Astrocyte of the cerebellum (primary cell): Measurements from ENCODE around the gene CBX8.
A peak's percentile ranks its signal among the peaks of the same experiment; 100 is the strongest.

Source experiments
- DNase-seq: peaks from one replicate; pipeline ENCODE4 v3.0.0-alpha.2; 2011; ENCODE audit warnings: low read depth
- H3K4me3 ChIP-seq: 2 replicates; pipeline ENCODE4 v1.5.1; 2011; ENCODE audit warnings: mild to moderate bottlenecking, low read depth, low read length, moderate library complexity
- in situ Hi-C: cut with HindIII; loops from 2 replicates; pipeline ENCODE4 v1.10.0; 2017; ENCODE audit warnings: low sequenced_read_pairs
- TF ChIP-seq, protein P1 (sequence below): IDR thresholded peaks from 2 replicates; pipeline ENCODE4 v1.5.1; 2012; ENCODE audit warnings: low read length, low read depth, moderate library complexity, mild to moderate bottlenecking; ENCODE audit errors: missing control alignments

CBX8 gene

GRCh38 chr17:79801156-79802038 is 4.5 kb upstream of the CBX8 start:
- peak; percentile 48 for DNase-seq
- TF ChIP-seq, protein P1, sequence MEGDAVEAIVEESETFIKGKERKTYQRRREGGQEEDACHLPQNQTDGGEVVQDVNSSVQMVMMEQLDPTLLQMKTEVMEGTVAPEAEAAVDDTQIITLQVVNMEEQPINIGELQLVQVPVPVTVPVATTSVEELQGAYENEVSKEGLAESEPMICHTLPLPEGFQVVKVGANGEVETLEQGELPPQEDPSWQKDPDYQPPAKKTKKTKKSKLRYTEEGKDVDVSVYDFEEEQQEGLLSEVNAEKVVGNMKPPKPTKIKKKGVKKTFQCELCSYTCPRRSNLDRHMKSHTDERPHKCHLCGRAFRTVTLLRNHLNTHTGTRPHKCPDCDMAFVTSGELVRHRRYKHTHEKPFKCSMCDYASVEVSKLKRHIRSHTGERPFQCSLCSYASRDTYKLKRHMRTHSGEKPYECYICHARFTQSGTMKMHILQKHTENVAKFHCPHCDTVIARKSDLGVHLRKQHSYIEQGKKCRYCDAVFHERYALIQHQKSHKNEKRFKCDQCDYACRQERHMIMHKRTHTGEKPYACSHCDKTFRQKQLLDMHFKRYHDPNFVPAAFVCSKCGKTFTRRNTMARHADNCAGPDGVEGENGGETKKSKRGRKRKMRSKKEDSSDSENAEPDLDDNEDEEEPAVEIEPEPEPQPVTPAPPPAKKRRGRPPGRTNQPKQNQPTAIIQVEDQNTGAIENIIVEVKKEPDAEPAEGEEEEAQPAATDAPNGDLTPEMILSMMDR, result peak; percentile 19
- peak overlapping the region; percentile 20 for H3K4me3 ChIP-seq
- in situ Hi-C loops, result no loop called here

DNA sequence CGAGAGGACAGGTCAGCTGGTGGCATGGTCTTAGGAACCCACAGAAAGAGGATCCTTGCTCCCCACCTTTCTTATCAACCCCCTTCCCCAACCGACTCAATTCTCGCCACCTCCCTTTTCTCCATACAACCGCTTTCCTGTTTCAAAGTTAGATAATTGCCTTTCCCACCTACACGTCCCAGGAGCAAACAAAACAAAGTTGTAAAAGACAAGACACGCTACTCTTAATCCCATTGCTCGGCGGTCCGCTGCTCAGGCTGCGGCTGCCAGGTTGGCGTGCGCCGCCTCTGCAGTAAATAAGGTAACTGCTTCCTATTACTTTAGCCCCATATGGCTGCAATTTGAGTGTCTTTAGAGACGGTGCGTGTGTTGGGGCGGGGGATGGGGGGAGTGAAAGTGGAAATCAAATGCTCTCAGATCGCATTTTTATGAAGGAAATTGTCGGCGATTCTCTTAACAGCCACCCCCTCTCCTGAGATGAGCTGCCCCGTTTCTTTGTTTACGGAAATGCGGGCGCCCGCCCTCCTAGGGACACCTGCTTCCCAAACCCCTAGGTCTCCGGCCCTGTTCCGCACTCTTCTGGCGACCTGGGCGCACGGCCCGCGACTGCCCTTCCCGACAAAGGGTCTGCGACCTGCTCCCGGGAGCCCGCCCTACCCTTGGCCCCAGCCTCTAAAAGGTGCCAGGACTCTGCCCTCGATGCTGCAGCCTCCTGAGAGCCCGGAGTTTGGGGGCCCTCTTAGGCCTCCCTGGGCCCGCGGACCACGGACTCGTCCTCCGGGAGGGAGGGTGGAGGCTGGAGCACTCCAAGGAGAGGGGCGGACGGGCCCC is 3.7 kb upstream of the CBX8 start:
- in situ Hi-C loops, result no loop called here

GRCh38 chr17:79799538-79800324 is 2.9 kb upstream of the CBX8 start:
- TF ChIP-seq, protein P1, result no peak
- no peak for DNase-seq

More for the DNA sequence above, 3.7 kb upstream of the CBX8 start:
- TF ChIP-seq, protein P1, result no peak
- DNase-seq, result peak; percentile 55
- peak overlapping the region; percentile 20 for H3K4me3 ChIP-seq

DNA sequence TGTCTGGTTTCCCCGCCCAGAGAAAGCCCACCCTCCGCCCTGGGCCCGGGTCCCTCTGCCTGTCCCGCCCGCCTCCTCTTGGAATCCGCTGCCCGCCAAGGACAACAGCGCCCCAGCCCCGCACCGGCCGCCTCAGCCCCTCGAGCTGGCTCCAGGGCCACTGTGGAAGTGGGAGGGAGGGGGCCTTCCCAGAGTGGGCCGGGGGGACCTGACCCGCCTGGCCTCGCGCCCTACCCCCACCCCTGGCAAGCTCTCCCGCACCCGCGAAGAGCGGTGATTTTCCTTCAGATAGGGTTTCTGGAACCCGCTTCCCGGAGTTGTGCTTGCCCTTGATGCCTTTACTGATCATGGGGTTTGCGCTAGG is 2.3 kb upstream of the CBX8 start:
- TF ChIP-seq, protein P1, result no peak
- H3K4me3 ChIP-seq, result no peak overlapping the region
- no peak for DNase-seq
- in situ Hi-C loops, result loop anchor here (5.0 kb wide), 1 partner anchor 178 kb away; no protein-coding TSS in a partner anchor

More at GRCh38 chr17:79799538-79800324, 2.9 kb upstream of the CBX8 start:
- in situ Hi-C loops, result loop anchor here (5.0 kb wide), 1 partner anchor 178 kb away; no protein-coding TSS in a partner anchor
- H3K4me3 ChIP-seq, result no peak overlapping the region

DNA sequence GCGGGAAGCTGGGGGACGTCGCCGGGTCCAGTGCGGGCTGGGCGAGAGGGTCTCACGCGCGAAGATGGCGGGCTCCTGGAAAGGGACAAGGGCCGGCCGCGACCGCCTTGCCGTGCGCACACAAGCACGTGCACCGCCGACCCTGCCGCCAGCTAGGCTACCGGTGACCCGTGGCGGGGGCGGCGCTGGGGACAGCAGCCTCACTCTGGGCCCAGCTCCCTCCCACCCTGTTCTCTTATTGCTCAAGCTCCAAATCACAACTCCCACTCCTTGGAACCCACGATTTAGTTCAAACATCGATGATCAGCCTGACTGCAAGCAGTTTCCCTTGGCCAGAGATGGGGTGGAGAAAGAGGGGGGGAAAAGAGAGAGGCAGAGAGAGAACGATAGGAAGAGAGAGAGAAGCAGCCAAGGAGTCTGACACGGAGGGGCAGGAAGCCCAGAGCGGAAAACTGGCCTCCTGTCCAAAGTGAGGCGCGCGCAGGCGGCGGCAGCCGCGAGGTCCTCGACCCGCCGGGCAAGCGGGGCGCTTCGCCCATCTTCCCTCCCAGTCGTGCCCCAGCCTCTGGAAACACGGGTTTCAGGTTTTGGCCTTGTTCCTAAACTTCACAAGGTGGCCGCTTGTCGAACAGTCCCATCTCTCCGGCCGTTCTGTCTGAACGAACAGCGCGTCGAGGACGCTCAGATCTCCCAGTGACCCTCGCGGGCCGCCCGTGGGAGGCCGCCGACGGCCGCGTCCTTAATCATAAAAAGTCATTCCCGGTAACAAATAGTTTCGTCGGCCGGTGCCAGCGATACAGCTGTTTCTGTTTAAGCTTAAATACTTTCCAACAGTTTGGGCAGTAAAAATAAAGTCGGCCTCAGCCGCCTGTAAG is 1.7 kb upstream of the CBX8 start:
- peak overlapping the region; percentile 74 for H3K4me3 ChIP-seq
- in situ Hi-C loops, result loop anchor here (5.0 kb wide), 1 partner anchor 179 kb away; no protein-coding TSS in a partner anchor
- DNase-seq, result no peak
- TF ChIP-seq, protein P1, result no peak
